ENCODE data around the gene ZNRF3. TPM values are rescaled to one million over a fixed set of nuclear protein-coding genes. Genes with fewer than 3 reads are reported as not detected.

Gene ZNRF3
- total RNA-seq, 1 donor from 2014 or later, result 0.69 TPM

DNA sequence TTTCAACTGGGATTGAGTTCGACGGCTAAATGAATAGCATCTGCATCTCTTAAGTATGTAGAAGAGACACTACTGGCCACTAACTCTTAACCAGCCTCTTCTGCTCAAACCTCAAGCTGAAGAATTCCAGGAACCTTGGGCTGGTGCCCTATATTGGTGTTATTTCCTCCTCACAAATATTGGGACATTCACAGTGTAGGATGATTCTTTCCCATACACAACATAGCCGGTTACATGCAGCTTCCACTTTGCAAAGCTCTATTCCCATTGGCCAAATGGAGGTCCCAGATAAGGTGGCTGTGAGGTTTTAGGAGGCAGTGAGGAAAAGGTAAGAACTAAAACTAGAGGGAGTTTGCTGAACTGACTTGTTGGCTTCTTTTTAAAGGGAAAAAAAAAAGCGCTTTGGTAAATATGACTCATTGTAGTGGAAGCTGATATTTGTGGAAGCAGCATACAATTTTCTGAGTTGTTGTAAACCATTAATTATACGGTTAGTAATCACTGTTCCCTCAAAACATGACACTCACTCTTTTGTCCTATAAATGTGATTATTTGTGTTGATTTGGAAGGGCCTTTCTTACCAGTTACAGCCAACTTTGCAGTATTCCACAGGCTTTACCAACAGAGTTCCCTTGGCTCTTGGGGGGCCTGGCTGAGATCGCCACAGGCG is 160.7 kb downstream of the ZNRF3 start:
- Mint-ChIP-seq H3K4me3 (no peak overlapping the region), H3K9me3 (no peaks in the 10 kb centered on the region), H3K4me1 (no peaks in the 10 kb centered on the region), H3K27ac (no peak overlapping the region), H3K36me3 (ENCODE audit: low read depth) (no peaks in the 10 kb centered on the region), H3K27me3 (peaks cover 3% of the 10 kb centered on the region)
- CTCF ChIA-PET, result interaction anchor here (1.5 to 7.1 kb wide), 3 partner anchors 9 to 201 kb away, joined by 4 to 87 read pairs (median 45); no protein-coding TSS in a partner anchor
- intact Hi-C loops (cut with micrococcal nuclease), result no loop called here
- no peak for ATAC-seq (ENCODE audit: low read depth)
- no peak for DNase-seq
- TF ChIP-seq, protein P1, sequence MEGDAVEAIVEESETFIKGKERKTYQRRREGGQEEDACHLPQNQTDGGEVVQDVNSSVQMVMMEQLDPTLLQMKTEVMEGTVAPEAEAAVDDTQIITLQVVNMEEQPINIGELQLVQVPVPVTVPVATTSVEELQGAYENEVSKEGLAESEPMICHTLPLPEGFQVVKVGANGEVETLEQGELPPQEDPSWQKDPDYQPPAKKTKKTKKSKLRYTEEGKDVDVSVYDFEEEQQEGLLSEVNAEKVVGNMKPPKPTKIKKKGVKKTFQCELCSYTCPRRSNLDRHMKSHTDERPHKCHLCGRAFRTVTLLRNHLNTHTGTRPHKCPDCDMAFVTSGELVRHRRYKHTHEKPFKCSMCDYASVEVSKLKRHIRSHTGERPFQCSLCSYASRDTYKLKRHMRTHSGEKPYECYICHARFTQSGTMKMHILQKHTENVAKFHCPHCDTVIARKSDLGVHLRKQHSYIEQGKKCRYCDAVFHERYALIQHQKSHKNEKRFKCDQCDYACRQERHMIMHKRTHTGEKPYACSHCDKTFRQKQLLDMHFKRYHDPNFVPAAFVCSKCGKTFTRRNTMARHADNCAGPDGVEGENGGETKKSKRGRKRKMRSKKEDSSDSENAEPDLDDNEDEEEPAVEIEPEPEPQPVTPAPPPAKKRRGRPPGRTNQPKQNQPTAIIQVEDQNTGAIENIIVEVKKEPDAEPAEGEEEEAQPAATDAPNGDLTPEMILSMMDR (IDR thresholded peaks at IDR 0.05), result no peak
- POLR2A ChIA-PET, result no interaction called here

DNA sequence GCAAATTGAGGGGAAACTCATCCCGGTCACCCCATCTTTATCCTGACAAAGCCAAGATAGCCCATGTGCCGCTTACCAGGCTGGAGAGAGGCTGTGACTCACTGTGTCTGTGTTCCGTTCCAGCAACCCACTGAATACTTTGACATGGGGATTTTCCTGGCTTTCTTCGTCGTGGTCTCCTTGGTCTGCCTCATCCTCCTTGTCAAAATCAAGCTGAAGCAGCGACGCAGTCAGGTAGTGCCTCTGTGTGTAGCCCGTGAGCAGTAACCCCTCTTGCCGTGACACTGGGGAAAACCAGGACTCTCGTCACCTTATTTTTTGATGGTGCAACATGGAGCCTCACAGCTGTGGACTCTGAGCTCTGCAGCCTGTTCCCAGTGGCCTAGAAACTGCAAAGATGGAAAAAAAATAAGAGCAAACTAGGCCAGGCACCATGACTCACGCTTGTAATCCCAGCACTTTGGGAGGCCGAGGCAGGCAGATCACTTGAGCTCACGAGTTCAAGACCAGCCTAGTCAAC is 161.3 kb downstream of the ZNRF3 start:
- no peak overlapping the region for H3K27ac Mint-ChIP-seq
- peaks cover 3% of the 10 kb centered on the region for H3K27me3 Mint-ChIP-seq
- intact Hi-C loops (cut with micrococcal nuclease), result no loop called here
- peaks cover 2% of the 10 kb centered on the region for H3K36me3 Mint-ChIP-seq (ENCODE audit: low read depth)
- H3K4me1 Mint-ChIP-seq, result no peaks in the 10 kb centered on the region
- DNase-seq, result no peak
- no peak for ATAC-seq (ENCODE audit: low read depth)
- TF ChIP-seq, protein P1 (IDR thresholded peaks at IDR 0.05), result no peak
- H3K4me3 Mint-ChIP-seq, result no peak overlapping the region
- ChIA-PET POLR2A (no interaction called here), CTCF (interaction anchor here (7.1 kb wide), 1 partner anchor 187 kb away, joined by 87 read pairs; no protein-coding TSS in a partner anchor)
- H3K9me3 Mint-ChIP-seq, result no peaks in the 10 kb centered on the region

DNA sequence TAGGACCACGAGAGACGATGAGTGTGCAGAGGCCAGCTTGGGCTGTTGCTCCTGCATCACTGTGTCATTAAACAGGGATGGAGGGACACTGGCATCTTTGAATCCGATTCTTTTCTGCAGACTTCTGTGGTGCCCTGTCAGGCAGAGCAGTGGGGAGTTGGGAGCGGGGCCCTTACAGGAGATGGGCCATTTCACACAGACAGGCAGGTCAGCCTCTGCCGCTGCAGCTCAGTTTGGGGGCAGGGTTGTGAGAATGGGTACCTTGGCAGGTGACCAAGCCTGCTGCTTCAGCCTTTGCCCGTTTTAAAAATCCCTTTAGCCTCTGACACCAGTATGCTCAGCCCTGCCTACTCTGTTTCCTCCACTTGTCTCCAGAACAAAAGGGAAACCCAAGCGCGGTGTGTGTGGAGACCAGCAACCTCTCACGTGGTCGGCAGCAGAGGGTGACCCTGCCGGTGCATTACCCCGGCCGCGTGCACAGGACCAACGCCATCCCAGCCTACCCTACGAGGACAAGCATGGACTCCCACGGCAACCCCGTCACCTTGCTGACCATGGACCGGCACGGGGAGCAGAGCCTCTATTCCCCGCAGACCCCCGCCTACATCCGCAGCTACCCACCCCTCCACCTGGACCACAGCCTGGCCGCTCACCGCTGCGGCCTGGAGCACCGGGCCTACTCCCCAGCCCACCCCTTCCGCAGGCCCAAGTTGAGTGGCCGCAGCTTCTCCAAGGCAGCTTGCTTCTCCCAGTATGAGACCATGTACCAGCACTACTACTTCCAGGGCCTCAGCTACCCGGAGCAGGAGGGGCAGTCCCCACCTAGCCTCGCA is 165.7 kb downstream of the ZNRF3 start:
- ChIA-PET POLR2A (no interaction called here), CTCF (interaction anchor here (1.4 kb wide), 1 partner anchor 8 kb away, joined by 5 read pairs; no protein-coding TSS in a partner anchor)
- intact Hi-C loops (cut with micrococcal nuclease), result no loop called here
- TF ChIP-seq, protein P1 (IDR thresholded peaks at IDR 0.05), result no peak
- Mint-ChIP-seq H3K27me3 (no peaks in the 10 kb centered on the region), H3K27ac (no peak overlapping the region), H3K4me1 (no peaks in the 10 kb centered on the region), H3K4me3 (no peak overlapping the region), H3K36me3 (ENCODE audit: low read depth) (peaks cover 2% of the 10 kb centered on the region), H3K9me3 (no peaks in the 10 kb centered on the region)
- no peak for ATAC-seq (ENCODE audit: low read depth)
- DNase-seq, result no peak

DNA sequence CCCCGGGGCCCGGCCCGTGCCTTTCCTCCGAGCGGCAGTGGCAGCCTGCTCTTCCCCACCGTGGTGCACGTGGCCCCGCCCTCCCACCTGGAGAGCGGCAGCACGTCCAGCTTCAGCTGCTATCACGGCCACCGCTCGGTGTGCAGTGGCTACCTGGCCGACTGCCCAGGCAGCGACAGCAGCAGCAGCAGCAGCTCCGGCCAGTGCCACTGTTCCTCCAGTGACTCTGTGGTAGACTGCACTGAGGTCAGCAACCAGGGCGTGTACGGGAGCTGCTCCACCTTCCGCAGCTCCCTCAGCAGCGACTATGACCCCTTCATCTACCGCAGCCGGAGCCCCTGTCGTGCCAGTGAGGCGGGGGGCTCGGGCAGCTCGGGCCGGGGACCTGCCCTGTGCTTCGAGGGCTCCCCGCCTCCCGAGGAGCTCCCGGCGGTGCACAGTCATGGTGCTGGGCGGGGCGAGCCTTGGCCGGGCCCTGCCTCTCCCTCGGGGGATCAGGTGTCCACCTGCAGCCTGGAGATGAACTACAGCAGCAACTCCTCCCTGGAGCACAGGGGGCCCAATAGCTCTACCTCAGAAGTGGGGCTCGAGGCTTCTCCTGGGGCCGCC is 166.4 kb downstream of the ZNRF3 start:
- ChIA-PET CTCF (interaction anchor here (1.4 kb wide), 1 partner anchor 9 kb away, joined by 5 read pairs; no protein-coding TSS in a partner anchor), POLR2A (no interaction called here)
- no peak overlapping the region for H3K27ac Mint-ChIP-seq
- DNase-seq (no peak), ATAC-seq (ENCODE audit: low read depth) (no peak)
- H3K9me3 Mint-ChIP-seq, result no peaks in the 10 kb centered on the region
- intact Hi-C loops (cut with micrococcal nuclease), result no loop called here
- no peaks in the 10 kb centered on the region for H3K4me1 Mint-ChIP-seq
- H3K36me3 Mint-ChIP-seq (ENCODE audit: low read depth), result peaks cover 2% of the 10 kb centered on the region
- no peaks in the 10 kb centered on the region for H3K27me3 Mint-ChIP-seq
- TF ChIP-seq, protein P1 (IDR thresholded peaks at IDR 0.05), result no peak
- no peak overlapping the region for H3K4me3 Mint-ChIP-seq

DNA sequence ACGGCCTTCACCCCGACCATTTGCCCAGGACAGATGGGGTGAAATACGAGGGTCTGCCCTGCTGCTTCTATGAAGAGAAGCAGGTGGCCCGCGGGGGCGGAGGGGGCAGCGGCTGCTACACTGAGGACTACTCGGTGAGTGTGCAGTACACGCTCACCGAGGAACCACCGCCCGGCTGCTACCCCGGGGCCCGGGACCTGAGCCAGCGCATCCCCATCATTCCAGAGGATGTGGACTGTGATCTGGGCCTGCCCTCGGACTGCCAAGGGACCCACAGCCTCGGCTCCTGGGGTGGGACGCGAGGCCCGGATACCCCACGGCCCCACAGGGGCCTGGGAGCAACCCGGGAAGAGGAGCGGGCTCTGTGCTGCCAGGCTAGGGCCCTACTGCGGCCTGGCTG is 167.1 kb downstream of the ZNRF3 start:
- no peak for DNase-seq
- peaks cover 2% of the 10 kb centered on the region for H3K36me3 Mint-ChIP-seq (ENCODE audit: low read depth)
- TF ChIP-seq, protein P1 (IDR thresholded peaks at IDR 0.05), result no peak
- no peak for ATAC-seq (ENCODE audit: low read depth)
- no peaks in the 10 kb centered on the region for H3K9me3 Mint-ChIP-seq
- H3K27ac Mint-ChIP-seq, result no peak overlapping the region
- no peaks in the 10 kb centered on the region for H3K4me1 Mint-ChIP-seq
- ChIA-PET POLR2A (no interaction called here), CTCF (no interaction called here)
- no peaks in the 10 kb centered on the region for H3K27me3 Mint-ChIP-seq
- intact Hi-C loops (cut with micrococcal nuclease), result no loop called here
- H3K4me3 Mint-ChIP-seq, result no peak overlapping the region

Data from activated B cell treated with CpG ODN at 0.5 μM for 24 hours (primary cell).